K562 (cell line): ENCODE data around the gene IRS2. TPM values are rescaled to one million over a fixed set of nuclear protein-coding genes. Genes with fewer than 3 reads are reported as not detected.
A peak's percentile ranks its signal among the peaks of the same experiment; 100 is the strongest.

ENCODE experiments used
- ATAC-seq: fragments of 200-7000 bp; cut with Tn5 transposase; 3 replicates; pipeline ENCODE4 v1.9.1; 2020; ENCODE audit warnings: moderate library complexity
- BruUV-seq: library from RNA; stranded (reverse); fragments of 400-500 nt; replicated peaks from 2 replicates; lab custom pipeline; 2021; lab: Mats Ljungman, UMichigan
- CTCF ChIA-PET: fragments of 300-600 bp; formaldehyde crosslinking; extraction: SDS; loops from one replicate; lab custom pipeline; 2021; ENCODE audit warnings: low intra/inter-chr PET ratio; lab: Yijun Ruan, JAX
- POLR2A ChIA-PET: fragments of 300-600, 350-650 bp; sonication (Branson Sonifier 250); formaldehyde crosslinking; extraction: SDS; loops from one replicate; lab custom pipeline; 2021; ENCODE audit warnings: antibody characterized with exemption, inconsistent platforms; lab: Yijun Ruan, JAX
- DNase-seq, 4 experiments: peaks; one replicate each; pipeline versions ENCODE4 v3.0.0 to v3.0.0-alpha.2; 2011 to 2018; ENCODE audit warnings: low spot score in 3 of 4, mixed read lengths in 3 of 4; ENCODE audit errors: extremely low read depth in 1 of 4
- FAIRE-seq: peaks from 2 replicates; lab custom pipeline; 2011; peaks lifted over from hg19 to GRCh38; lab: Jason Lieb, UNC
- H2AFZ ChIP-seq: 2 replicates; pipeline ENCODE4 v1.6.0; 2011; ENCODE audit warnings: low read depth, low read length, control low read depth, inconsistent platforms
- H3K27ac ChIP-seq: fragments of 200-600 bp; 3 replicates; pipeline ENCODE4 v1.8.0; 2011; ENCODE audit warnings: low read depth, mild to moderate bottlenecking, control low read depth, inconsistent platforms, low read length, moderate library complexity, mixed read lengths; ENCODE audit errors: extremely low read depth
- H3K27me3 ChIP-seq, 2 experiments: fragments of 300-600 bp in 1 of 2; 2 replicates in 1 of 2; 3 replicates in 1 of 2; pipeline versions ENCODE4 v1.6.0 to v1.8.0; 2011; ENCODE audit warnings: inconsistent platforms in 2 of 2, low read length in 2 of 2, mild to moderate bottlenecking in 1 of 2, mixed read lengths in 1 of 2, moderate library complexity in 1 of 2; ENCODE audit not compliant: control insufficient read depth in 2 of 2, insufficient read depth in 2 of 2
- H3K36me3 ChIP-seq: fragments of 300-600 bp; 3 replicates; pipeline ENCODE4 v1.8.0; 2011; ENCODE audit warnings: mild to moderate bottlenecking, low read length, inconsistent platforms; ENCODE audit not compliant: control insufficient read depth, insufficient read depth
- H3K4me1 ChIP-seq, 2 experiments: fragments of 200-600 bp in 1 of 2; replicated peaks in 1 of 2; 2 replicates in 1 of 2; 3 replicates in 1 of 2; pipeline versions ENCODE4 v1.5.1 to v1.8.0; 2011; ENCODE audit warnings: inconsistent platforms in 2 of 2, low read length in 2 of 2, mild to moderate bottlenecking in 1 of 2, mixed read lengths in 1 of 2, moderate library complexity in 1 of 2; ENCODE audit not compliant: control insufficient read depth in 2 of 2, insufficient read depth in 2 of 2
- H3K4me2 ChIP-seq: 2 replicates; pipeline ENCODE4 v1.6.1; 2011; ENCODE audit warnings: low read length, control low read depth, inconsistent platforms, mixed read lengths; ENCODE audit not compliant: insufficient read depth
- H3K4me3 ChIP-seq: fragments of 200-600 bp; sonication (generic), shearing (Covaris generic); 2 replicates; pipeline ENCODE4 v1.5.1; 2016; ENCODE audit warnings: control low read depth, inconsistent platforms
- H3K79me2 ChIP-seq: fragments of 200-600 bp; 3 replicates; pipeline ENCODE4 v1.8.0; 2011; ENCODE audit warnings: low read length, inconsistent platforms; ENCODE audit not compliant: control insufficient read depth, insufficient read depth
- H3K9ac ChIP-seq, 2 experiments: 2 replicates each; pipeline versions ENCODE4 v1.6.0 to v1.6.1; 2011; ENCODE audit warnings: low read depth in 2 of 2, low read length in 2 of 2, control low read depth in 1 of 2, inconsistent platforms in 1 of 2, mild to moderate bottlenecking in 1 of 2, mixed read lengths in 1 of 2; ENCODE audit not compliant: insufficient read depth in 1 of 2
- H3K9me1 ChIP-seq: one replicate; pipeline ENCODE4 v1.6.0; 2011; ENCODE audit warnings: inconsistent platforms, mild to moderate bottlenecking, low read length, moderate library complexity; ENCODE audit not compliant: control insufficient read depth, insufficient read depth
- H3K9me3 ChIP-seq: replicated peaks from 2 replicates; pipeline ENCODE4 v1.5.1; 2011; ENCODE audit warnings: low read depth, low read length, inconsistent platforms; ENCODE audit not compliant: control insufficient read depth, insufficient read depth
- H4K20me1 ChIP-seq: replicated peaks from 2 replicates; pipeline ENCODE4 v1.6.1; 2011; ENCODE audit warnings: low read length, inconsistent platforms, mixed read lengths; ENCODE audit not compliant: control insufficient read depth, insufficient read depth
- E2F3 ChIP-seq: fragments of 250-450 bp; sonication (Bioruptor Pico); IDR thresholded peaks from 2 replicates; pipeline ENCODE4 v1.4.0; 2020; ENCODE audit warnings: mild to moderate bottlenecking
- GABPB2 ChIP-seq: fragments of 250-450 bp; sonication (Bioruptor Pico); conservative IDR thresholded peaks from 2 replicates; pipeline ENCODE4 v1.5.1; 2021; ENCODE audit warnings: mild to moderate bottlenecking
- MAZ ChIP-seq, 2 experiments: fragments of 450-650 bp in 1 of 2; sonication (generic) in 1 of 2; formaldehyde crosslinking; IDR thresholded peaks in 1 of 2; conservative IDR thresholded peaks in 1 of 2; 2 replicates each; pipeline versions ENCODE4 v1.4.0 to v1.5.0; 2020; ENCODE audit warnings: mild to moderate bottlenecking in 1 of 2, missing genetic modification reagents in 1 of 2
- SLC30A9 ChIP-seq: fragments of 250-450 bp; sonication (Bioruptor Pico); IDR thresholded peaks from 2 replicates; pipeline ENCODE4 v1.8.0; 2022; ENCODE audit warnings: mild to moderate bottlenecking, moderate library complexity
- SMAD4 ChIP-seq: fragments of 250-450 bp; sonication (Bioruptor Pico); conservative IDR thresholded peaks from 2 replicates; pipeline ENCODE4 v1.8.0; 2021; ENCODE audit warnings: inconsistent platforms, mild to moderate bottlenecking, moderate library complexity
- SRSF7 ChIP-seq: fragments of 200-400 bp; formaldehyde crosslinking; optimal IDR thresholded peaks from 2 replicates; pipeline ENCODE3; 2017; ENCODE audit warnings: mild to moderate bottlenecking, low read depth, low read length
- TCF15 ChIP-seq: fragments of 250-450 bp; sonication (Bioruptor Pico); IDR thresholded peaks from 2 replicates; pipeline ENCODE4 v1.8.0; 2022; ENCODE audit warnings: moderate library complexity, mild to moderate bottlenecking, inconsistent platforms
- U2AF1 ChIP-seq: fragments of 200-400 bp; formaldehyde crosslinking; optimal IDR thresholded peaks from 2 replicates; pipeline ENCODE3; 2017; ENCODE audit warnings: mild to moderate bottlenecking, low read depth, low read length, moderate library complexity
- U2AF2 ChIP-seq: fragments of 200-400 bp; formaldehyde crosslinking; optimal IDR thresholded peaks from 2 replicates; pipeline ENCODE3; 2017; ENCODE audit warnings: low read depth, mild to moderate bottlenecking, low read length
- ZBTB2 ChIP-seq: fragments of 450-650 bp; IDR thresholded peaks from 2 replicates; pipeline ENCODE4 v1.6.1; 2016; ENCODE audit warnings: antibody characterized with exemption
- ZNF175 ChIP-seq: fragments of 200-800 bp; sonication (Bioruptor generic); IDR thresholded peaks from 2 replicates; pipeline ENCODE4 v1.6.1; 2016; ENCODE audit warnings: low read depth, mild to moderate bottlenecking, missing genetic modification characterization, missing compliant biosample characterization
- ZNF318 ChIP-seq, 2 experiments: fragments of 450-650 bp; IDR thresholded peaks; 2 replicates each; pipeline ENCODE4 v1.6.1; 2016; ENCODE audit warnings: mild to moderate bottlenecking in 2 of 2, borderline replicate concordance in 1 of 2, low read depth in 1 of 2, moderate library complexity in 1 of 2
- ZNF717 ChIP-seq: fragments of 250-450 bp; sonication (Bioruptor Pico); IDR thresholded peaks from 2 replicates; pipeline ENCODE4 v1.5.0; 2021
- WGBS: fragments of 100-300 bp; shearing (Covaris generic); methylation state at CpG from one replicate; pipeline ENCODE4 v1.1.6; 2016; ENCODE audit warnings: low coverage, mixed read lengths; ENCODE audit not compliant: insufficient coverage; ENCODE audit errors: missing lambda C conversion rate; 5-methylcytosine and 5-hydroxymethylcytosine counted together
- in situ Hi-C: fragments of 300-500 bp; cut with MboI; formaldehyde crosslinking; loops from 4 replicates; pipeline ENCODE4 v1.15.0; 2018; ENCODE audit warnings: inconsistent platforms, mixed read lengths
- intact Hi-C: fragments of 100-400 bp; cut with micrococcal nuclease; formaldehyde crosslinking; loops from 2 replicates; pipeline ENCODE4 v1.14.2; 2022
- polyA plus RNA-seq, 8 experiments: library from polyadenylated mRNA; depleted of rRNA in 4 of 8; stranded (reverse) in 5 of 8; unstranded in 3 of 8; fragments of >200 nt; fragmentation: Nextera tagmentation in 2 of 8; fragmentation: Illumina TruSeq in 1 of 8; extraction: Ambion mirVana in 2 of 8; extraction: Trizol in 1 of 8; gene quantifications; 2 replicates each; pipeline versions ENCODE4 v1.2.1 to v1.2.3, GENCODE V29; 2011 to 2014; ENCODE audit warnings: inconsistent platforms in 1 of 8, missing spikeins in 1 of 8
- total RNA-seq, 7 experiments: library from RNA; depleted of rRNA in 6 of 7; stranded (reverse); fragments of >200 nt in 6 of 7; fragmentation: Illumina TruSeq in 2 of 7; extraction: Trizol in 2 of 7; gene quantifications; 2 replicates each; pipeline versions ENCODE4 v1.2.1 to v1.2.3, GENCODE V29; 2011 to 2021; ENCODE audit warnings: low replicate concordance in 1 of 7

The IRS2 gene
- total and polyA plus RNA-seq, 9 of the 15 experiments (the other 6 are each of a cell fraction or from before 2014, with no cell fraction given), result 0.36 to 4.6 (median 0.63) TPM

DNA sequence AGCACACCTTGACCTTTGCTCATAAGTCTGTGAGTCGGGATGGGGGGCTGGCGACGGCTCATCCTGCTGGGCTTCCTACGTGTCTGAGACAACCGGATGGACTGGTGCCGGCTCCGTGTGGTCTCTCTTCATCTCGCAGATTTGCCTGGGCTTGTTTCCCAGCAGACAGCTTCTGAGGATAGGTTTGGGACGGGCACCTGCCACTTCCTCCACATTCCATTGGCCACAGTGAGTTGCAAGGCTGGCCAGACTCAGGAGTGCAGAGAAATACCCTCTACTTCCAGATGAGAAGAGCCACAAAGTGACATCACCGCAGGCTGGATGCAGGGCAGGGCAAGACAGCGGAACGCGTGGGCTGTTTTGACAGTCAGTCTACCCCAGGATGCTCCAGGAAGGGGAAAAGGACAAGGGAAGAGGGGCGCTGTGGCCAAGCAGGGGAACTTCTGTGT lies 48.1 kb downstream of the IRS2 start:
- Histone ChIP-seq H2AFZ (no peak overlapping the region), H3K79me2 (no peaks in the 10 kb centered on the region), H3K9me3 (no peaks in the 10 kb centered on the region), H3K36me3 (no peaks in the 10 kb centered on the region), H3K4me3 (no peak overlapping the region), H3K4me1 (peaks cover 0 to 5% of the 10 kb centered on the region in 2 experiments; a peak in 4 of 5 replicates), H3K27ac (no peak overlapping the region), H3K4me2 (no peak overlapping the region), H4K20me1 (no peaks in the 10 kb centered on the region), H3K27me3 (peaks cover 10 to 26% of the 10 kb centered on the region in 2 experiments), H3K9ac (no peak overlapping the region), H3K9me1 (no peaks in the 10 kb centered on the region)
- DNase-seq (no peak), FAIRE-seq (no peak), ATAC-seq (peak; percentile 42; the same call in 2 of the 3 replicates)
- no TSS peak for BruUV-seq
- intact Hi-C loops, result no loop called here
- 32% methylated on average over 14 of the region's 14 CpGs for WGBS
- in situ Hi-C loops, result no loop called here
- POLR2A ChIA-PET, result interaction anchor here (0.6 kb wide), 1 partner anchor 20 kb away, joined by 3 read pairs; no protein-coding TSS in a partner anchor
- CTCF ChIA-PET, result no interaction called here
- no peak for TF ChIP-seq E2F3 (CRISPR knock-in tag)
- no peak for TF ChIP-seq SRSF7
- TF ChIP-seq TCF15 (CRISPR knock-in tag), result no peak
- no peak for TF ChIP-seq ZNF717 (CRISPR knock-in tag)
- TF ChIP-seq SMAD4 (CRISPR knock-in tag), result no peak
- TF ChIP-seq SLC30A9 (CRISPR knock-in tag), result no peak
- TF ChIP-seq GABPB2, result no peak
- TF ChIP-seq ZNF175 (CRISPR knock-in tag), result no peak
- no peak for TF ChIP-seq U2AF2
- no peak for TF ChIP-seq MAZ (CRISPR knock-in tag; conservative IDR thresholded peaks at IDR 0.05 in 1 of 2, IDR thresholded peaks at IDR 0.05 in 1 of 2)
- no peak for TF ChIP-seq ZBTB2
- TF ChIP-seq U2AF1, result no peak
- no peak for TF ChIP-seq ZNF318 (IDR thresholded peaks at IDR 0.05; ENCODE audit: borderline replicate concordance in 1 of 2, low read depth in 1 of 2)
